A549 (cell line): ENCODE measurements around the gene GAREM1. TPM values are rescaled to one million over a fixed set of nuclear protein-coding genes. Genes with fewer than 3 reads are reported as not detected.

Source experiments
- ATAC-seq, 2 experiments: fragments of 200-7000 bp in 1 of 2; fragments of >200 bp in 1 of 2; cut with Nextera tagmentation in 1 of 2; cut with Tn5 transposase in 1 of 2; 3 replicates each; pipeline versions ENCODE4 v1.8.0 to v1.9.1; 2018 to 2020; ENCODE audit warnings: mild to moderate bottlenecking in 1 of 2, moderate library complexity in 1 of 2
- CTCF ChIA-PET: fragments of 300-600 bp; sonication (Branson Sonifier 250); formaldehyde crosslinking; extraction: SDS; loops from one replicate; lab custom pipeline; 2021; ENCODE audit warnings: antibody characterized with exemption, inconsistent platforms; lab: Yijun Ruan, JAX
- POLR2A ChIA-PET: fragments of 350-600 bp; formaldehyde crosslinking; extraction: SDS; loops from one replicate; lab custom pipeline; 2021; ENCODE audit warnings: antibody characterized with exemption, inconsistent platforms; lab: Yijun Ruan, JAX
- DNase-seq, 2 experiments: peaks; one replicate each; pipeline versions ENCODE4 v3.0.0 to v3.0.0-alpha.2; 2011 to 2016; ENCODE audit warnings: low read depth in 1 of 2, low spot score in 1 of 2
- FAIRE-seq: peaks from 2 replicates; lab custom pipeline; 2011; peaks lifted over from hg19 to GRCh38; lab: Jason Lieb, UNC
- H3K27ac ChIP-seq, 2 experiments: fragments of >200 bp; sonication (Bioruptor Twin); formaldehyde crosslinking; 3 replicates each; pipeline ENCODE4 v1.5.1; 2016 to 2017
- H3K4me1 ChIP-seq: fragments of >200 bp; sonication (Bioruptor Twin); formaldehyde crosslinking; 3 replicates; pipeline ENCODE4 v1.6.1; 2016
- H3K4me2 ChIP-seq: fragments of >200 bp; sonication (Bioruptor Twin); formaldehyde crosslinking; 3 replicates; pipeline ENCODE4 v1.6.1; 2016
- H3K4me3 ChIP-seq: fragments of >200 bp; sonication (Bioruptor Twin); formaldehyde crosslinking; 3 replicates; pipeline ENCODE4 v1.5.1; 2016
- H3K9me3 ChIP-seq: fragments of >200 bp; sonication (Bioruptor Twin); formaldehyde crosslinking; 3 replicates; pipeline ENCODE4 v1.6.1; 2016
- BCL3 ChIP-seq: fragments of >200 bp; sonication (Bioruptor Twin); formaldehyde crosslinking; IDR thresholded peaks from 3 replicates; pipeline ENCODE4 v1.6.1; 2016
- CBX8 ChIP-seq: fragments of 200-600 bp; sonication (generic); IDR thresholded peaks from 2 replicates; pipeline ENCODE4 v1.6.1; 2016
- CEBPB ChIP-seq, 2 experiments: fragments of >200 bp in 1 of 2; sonication (Bioruptor Twin) in 1 of 2; formaldehyde crosslinking in 1 of 2; IDR thresholded peaks; 2 replicates each; pipeline ENCODE4 v1.6.1; 2012 to 2016
- CTCF ChIP-seq: fragments of >200 bp; sonication (Bioruptor Twin); formaldehyde crosslinking; IDR thresholded peaks from 3 replicates; pipeline ENCODE4 v1.5.1; 2016
- EHMT2 ChIP-seq: fragments of 200-600 bp; sonication (generic); IDR thresholded peaks from 2 replicates; pipeline ENCODE4 v1.6.1; 2016; ENCODE audit warnings: antibody characterized with exemption, low read depth, mild to moderate bottlenecking, moderate library complexity
- ELK1 ChIP-seq: fragments of 150-350 bp; IDR thresholded peaks from 2 replicates; pipeline ENCODE4 v1.6.1; 2014; ENCODE audit warnings: low read depth, mild to moderate bottlenecking, low read length
- GATA3 ChIP-seq: IDR thresholded peaks from 2 replicates; pipeline ENCODE4 v1.6.1; 2012; ENCODE audit warnings: borderline replicate concordance
- HEYL ChIP-seq: fragments of 250-450 bp; sonication (Bioruptor Pico); IDR thresholded peaks from 2 replicates; pipeline ENCODE4 v1.8.0; 2021; ENCODE audit warnings: mild to moderate bottlenecking, moderate library complexity
- HOXB13 ChIP-seq: fragments of 250-450 bp; sonication (Bioruptor Pico); IDR thresholded peaks from 2 replicates; pipeline ENCODE4 v1.5.0; 2020; ENCODE audit warnings: low read depth, mild to moderate bottlenecking, moderate library complexity
- HOXB5 ChIP-seq: fragments of 250-450 bp; sonication (Bioruptor Pico); IDR thresholded peaks from 2 replicates; pipeline ENCODE4 v1.5.0; 2020; ENCODE audit warnings: mild to moderate bottlenecking, moderate library complexity
- JUN ChIP-seq, 2 experiments: fragments of >200 bp; sonication (Bioruptor Twin); formaldehyde crosslinking; IDR thresholded peaks; 2 replicates in 1 of 2; 3 replicates in 1 of 2; pipeline ENCODE4 v1.6.1; 2016 to 2017
- KDM1A ChIP-seq: fragments of 200-600 bp; sonication (generic); IDR thresholded peaks from 2 replicates; pipeline ENCODE4 v1.6.1; 2016; ENCODE audit warnings: low read depth, mild to moderate bottlenecking
- KDM5A ChIP-seq: fragments of 200-600 bp; sonication (generic); IDR thresholded peaks from 2 replicates; pipeline ENCODE4 v1.6.1; 2016; ENCODE audit warnings: antibody characterized with exemption, mild to moderate bottlenecking
- MAFK ChIP-seq: fragments of 450-650 bp; IDR thresholded peaks from 2 replicates; pipeline ENCODE4 v1.6.1; 2014; ENCODE audit not compliant: partially characterized antibody
- MYC ChIP-seq: IDR thresholded peaks from 2 replicates; pipeline ENCODE4 v1.6.1; 2012; ENCODE audit warnings: mild to moderate bottlenecking, inconsistent platforms, low read length, improper control_type of control experiment, borderline replicate concordance
- NFE2L2 ChIP-seq: fragments of 150-350 bp; conservative IDR thresholded peaks from 2 replicates; pipeline ENCODE4 v1.6.1; 2014; ENCODE audit warnings: low read length
- NPAS2 ChIP-seq: fragments of 250-450 bp; sonication (Bioruptor Pico); IDR thresholded peaks from 2 replicates; pipeline ENCODE4 v1.8.0; 2022; ENCODE audit warnings: mild to moderate bottlenecking, moderate library complexity, borderline replicate concordance
- NR3C1 ChIP-seq: fragments of >200 bp; sonication (Bioruptor Twin); formaldehyde crosslinking; IDR thresholded peaks from 3 replicates; pipeline ENCODE4 v1.6.1; 2017
- PHF8 ChIP-seq: fragments of 200-600 bp; sonication (generic); IDR thresholded peaks from 2 replicates; pipeline ENCODE4 v1.6.1; 2016; ENCODE audit warnings: low read depth, mild to moderate bottlenecking, antibody characterized with exemption, moderate library complexity, borderline replicate concordance
- RARB ChIP-seq: fragments of 250-450 bp; sonication (Bioruptor Pico); IDR thresholded peaks from 2 replicates; pipeline ENCODE4 v1.8.0; 2021; ENCODE audit warnings: mild to moderate bottlenecking, moderate library complexity
- RNF2 ChIP-seq: fragments of 200-600 bp; sonication (generic); IDR thresholded peaks from 2 replicates; pipeline ENCODE4 v1.6.1; 2016; ENCODE audit warnings: low read depth, mild to moderate bottlenecking, antibody characterized with exemption, moderate library complexity, borderline replicate concordance
- SREBF2 ChIP-seq: fragments of 450-650 bp; IDR thresholded peaks from 2 replicates; pipeline ENCODE4 v1.6.1; 2014; ENCODE audit warnings: mild to moderate bottlenecking, moderate library complexity
- TP53 ChIP-seq: fragments of 250-450 bp; sonication (Bioruptor Pico); IDR thresholded peaks from 2 replicates; pipeline ENCODE4 v1.5.0; 2021; ENCODE audit warnings: mild to moderate bottlenecking, moderate library complexity
- ZFP36 ChIP-seq: fragments of 450-650 bp; IDR thresholded peaks from 2 replicates; pipeline ENCODE4 v1.6.1; 2014; ENCODE audit warnings: borderline replicate concordance; ENCODE audit not compliant: partially characterized antibody
- ZNF302 ChIP-seq: fragments of 250-450 bp; sonication (Bioruptor Pico); IDR thresholded peaks from 2 replicates; pipeline ENCODE4 v1.9.0; 2021; ENCODE audit warnings: inconsistent platforms, mild to moderate bottlenecking, moderate library complexity
- WGBS: methylation state at CpG from one replicate; pipeline ENCODE4 v1.1.6; 2017; ENCODE audit errors: missing lambda C conversion rate; 5-methylcytosine and 5-hydroxymethylcytosine counted together
- polyA plus RNA-seq, 4 experiments: library from polyadenylated mRNA; depleted of rRNA in 3 of 4; stranded (reverse); fragments of >200 nt; fragmentation: RNase III in 1 of 4; extraction: RNeasy Plus Mini Kit Qiagen cat#74134 plus additional on column Dnase treatment in 1 of 4; gene quantifications; 2 replicates in 3 of 4; 3 replicates in 1 of 4; pipeline ENCODE4 v1.2.3, GENCODE V29; 2011 to 2017
- TF ChIP-seq, protein P1 (sequence below): fragments of >200 bp; sonication (Bioruptor Twin); formaldehyde crosslinking; IDR thresholded peaks from 2 replicates; pipeline ENCODE4 v1.6.1; 2016

The GAREM1 gene
- polyA plus RNA-seq, 2 of the 4 experiments (the other 2 are of a cell fraction): 1.3 to 5.0 TPM

GRCh38 chr18:32469190-32469651 lies 1.5 kb downstream of the GAREM1 start (continued):
- TF ChIP-seq ZNF302 (CRISPR knock-in tag): no peak
- TF ChIP-seq BCL3: no peak
- TF ChIP-seq, all 56 proteins: peak for 0

DNA sequence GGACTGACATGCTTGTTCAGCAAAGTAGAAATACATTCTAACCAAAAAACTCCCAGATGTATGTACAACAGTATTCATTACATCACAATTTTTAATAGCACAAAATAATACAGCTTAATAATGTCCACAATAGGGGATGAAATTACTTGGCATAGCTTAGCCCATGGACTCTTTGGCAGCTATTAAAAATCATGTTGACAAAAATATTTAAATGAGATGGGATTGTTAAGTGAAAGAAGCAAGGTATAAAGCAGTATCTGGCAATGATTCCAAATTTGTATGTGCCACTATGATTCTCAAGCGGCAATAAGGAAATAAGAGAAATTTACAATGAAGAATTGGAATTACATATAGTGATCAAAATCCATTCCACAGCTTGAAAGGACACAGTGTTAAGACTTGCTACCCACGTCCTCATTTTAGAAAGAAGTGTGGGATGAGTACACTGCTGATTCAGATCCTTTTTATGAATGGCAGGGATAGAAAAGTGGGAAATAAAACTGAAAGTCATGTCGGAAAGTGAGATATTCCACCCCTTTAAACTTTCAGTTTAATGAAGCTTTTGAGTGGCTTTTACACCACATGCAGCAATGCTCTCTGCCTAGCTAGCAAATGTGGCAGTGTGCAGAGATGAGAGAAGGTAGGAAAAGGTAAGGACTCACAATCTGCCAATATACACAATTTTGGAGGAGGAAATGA lies 2.4 kb downstream of the GAREM1 start:
- H3K27ac ChIP-seq: no peak overlapping the region; a peak in 1 of 6 replicates
- FAIRE-seq: no peak
- ChIA-PET POLR2A (interaction anchor here (2.6 kb wide), 1 partner anchor 197 kb away, joined by 10 read pairs; no protein-coding TSS in a partner anchor), CTCF (interaction anchor here (1.0 to 8.4 kb wide), 2 partner anchors 189 to 194 kb away, joined by 3 to 89 read pairs; no protein-coding TSS in a partner anchor)
- H3K4me2 ChIP-seq: peak overlapping the region; percentile 71
- no peaks in the 10 kb centered on the region for H3K9me3 ChIP-seq
- WGBS: 85% methylated on average over 3 of the region's 3 CpGs
- ATAC-seq: no peak
- H3K4me3 ChIP-seq: no peak overlapping the region
- no peak for DNase-seq
- peaks cover 15% of the 10 kb centered on the region; the same call in 1 of the 3 replicates for H3K4me1 ChIP-seq
- TF ChIP-seq KDM1A (no peak), CTCF (no peak), PHF8 (no peak), EHMT2 (no peak), BCL3 (no peak), HOXB13 (CRISPR knock-in tag) (no peak), CEBPB (IDR thresholded peaks at IDR 0.05) (no peak), HEYL (CRISPR knock-in tag) (no peak), RARB (CRISPR knock-in tag) (no peak), ELK1 (no peak), MAFK (no peak), ZNF302 (CRISPR knock-in tag) (no peak), SREBF2 (no peak)
- TF ChIP-seq, protein P1, sequence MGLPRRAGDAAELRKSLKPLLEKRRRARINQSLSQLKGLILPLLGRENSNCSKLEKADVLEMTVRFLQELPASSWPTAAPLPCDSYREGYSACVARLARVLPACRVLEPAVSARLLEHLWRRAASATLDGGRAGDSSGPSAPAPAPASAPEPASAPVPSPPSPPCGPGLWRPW: no peak

DNA sequence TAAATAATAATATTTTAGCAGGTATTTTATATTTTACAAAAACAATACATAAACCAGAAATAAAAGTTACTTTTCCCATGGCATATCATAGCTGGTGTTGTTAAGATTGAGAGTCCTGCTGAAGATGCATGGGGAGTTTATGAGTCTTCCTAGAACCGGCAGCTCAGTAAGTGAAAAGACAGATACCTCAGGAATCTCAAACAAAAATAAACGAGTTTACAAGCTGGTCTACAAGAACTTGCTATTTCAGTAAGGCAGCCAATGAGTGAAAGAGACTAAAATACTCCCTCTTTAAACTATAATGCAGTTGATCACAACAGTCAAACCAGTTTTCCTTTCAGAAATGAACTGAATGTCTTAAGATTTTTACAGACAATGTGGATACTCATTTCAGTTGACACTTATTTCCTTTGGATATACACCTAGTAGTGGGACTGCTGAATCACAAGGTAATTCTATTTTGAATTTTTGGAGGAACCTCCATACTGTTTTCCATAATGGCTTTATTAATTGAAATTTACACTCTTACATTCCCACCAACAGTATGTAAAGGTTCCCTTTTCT lies 8.9 kb downstream of the GAREM1 start:
- no peak for FAIRE-seq
- no peak for ATAC-seq
- no peaks in the 10 kb centered on the region for H3K9me3 ChIP-seq
- H3K4me3 ChIP-seq: no peak overlapping the region
- H3K4me2 ChIP-seq: no peak overlapping the region
- POLR2A ChIA-PET: no interaction called here
- CTCF ChIA-PET: interaction anchor here (0.9 to 1.1 kb wide), 2 partner anchors 9 to 88 kb away, joined by 4 read pairs; partner anchors contain the start of gene GAREM1
- 50% methylated on average over 2 of the region's 2 CpGs for WGBS
- peaks cover 24% of the 10 kb centered on the region for H3K4me1 ChIP-seq
- H3K27ac ChIP-seq: no peak overlapping the region
- no peak for DNase-seq
- TF ChIP-seq EHMT2 (no peak), RNF2 (no peak), NR3C1 (no peak), MYC (no peak), ZFP36 (no peak), KDM5A (no peak), CBX8 (no peak), GATA3 (no peak), NPAS2 (no peak), JUN (IDR thresholded peaks at IDR 0.05) (no peak), CTCF (no peak), NFE2L2 (no peak), HOXB5 (CRISPR knock-in tag) (no peak), TP53 (CRISPR knock-in tag) (no peak)
